HG03469 (cell line): ENCODE data around the gene C10orf90.
"Not testable (repeated sequence)": the region's sequence is repeated elsewhere in the genome, so short reads cannot be mapped to it uniquely, and the experiment has no call there.

Experiments
- ATAC-seq: cut with Tn5 transposase; IDR thresholded peaks from one replicate; pipeline ENCODE4 v1.9.1; 2021; ENCODE audit warnings: mild to moderate bottlenecking, moderate library complexity, moderate number of reproducible peaks; ENCODE audit not compliant: unreplicated experiment

Gene C10orf90

GRCh38 chr10:126397640-126398382 is 272.7 kb downstream of the C10orf90 start:
- no peak for ATAC-seq

GRCh38 chr10:126397156-126397555 is 273.3 kb downstream of the C10orf90 start:
- no peak for ATAC-seq

GRCh38 chr10:126394948-126395347 is 275.5 kb downstream of the C10orf90 start:
- no peak for ATAC-seq

- no peak for ATAC-seq
Observed at GRCh38 chr10:126393076-126393475, 277.4 kb downstream of the C10orf90 start.

GRCh38 chr10:126392469-126392868 is 278.0 kb downstream of the C10orf90 start:
- ATAC-seq: no peak

GRCh38 chr10:126392068-126392467 is 278.4 kb downstream of the C10orf90 start:
- ATAC-seq: no peak

GRCh38 chr10:126391192-126391885 is 279.2 kb downstream of the C10orf90 start:
- no peak for ATAC-seq

- no peak for ATAC-seq
Observed at GRCh38 chr10:126390324-126390723, 280.2 kb downstream of the C10orf90 start.

- no peak for ATAC-seq
Observed at GRCh38 chr10:126387931-126388911, 282.3 kb downstream of the C10orf90 start, which contains the start of gene ADAM12. ADAM12 (minus strand) TSS chr10:126388477; CDS start chr10:126388145, 332 bp downstream.

- ATAC-seq: no peak
Observed at GRCh38 chr10:126387041-126387921, 283.2 kb downstream of the C10orf90 start.

- no peak for ATAC-seq
Observed at GRCh38 chr10:126384269-126384873, 286.1 kb downstream of the C10orf90 start.

GRCh38 chr10:126380352-126381076 is 290.0 kb downstream of the C10orf90 start:
- ATAC-seq: no peak

GRCh38 chr10:126379166-126379565 is 291.3 kb downstream of the C10orf90 start:
- not testable (repeated sequence) for ATAC-seq

GRCh38 chr10:126376956-126377355 is 293.5 kb downstream of the C10orf90 start:
- ATAC-seq: no peak

- no peak for ATAC-seq
Observed at GRCh38 chr10:126375926-126376554, 294.5 kb downstream of the C10orf90 start.

- no peak for ATAC-seq
Observed at GRCh38 chr10:126375299-126375698, 295.2 kb downstream of the C10orf90 start.
